Liver (tissue), 3 donors: ENCODE results near the gene EN2.

Experiments
- ATF3 ChIP-seq: IDR thresholded peaks from 2 replicates; pipeline ENCODE4 v1.6.1; 2016; ENCODE audit warnings: antibody characterized with exemption
- CTCF ChIP-seq: fragments of 150-350 bp; IDR thresholded peaks from 2 replicates; pipeline ENCODE4 v1.5.1; 2017; ENCODE audit warnings: improper control_type of control experiment, low read depth, low read length; ENCODE audit not compliant: missing input control
- HNF4A ChIP-seq, 2 donors: conservative IDR thresholded peaks; 2 replicates each; pipeline ENCODE4 v1.6.1; 2016; ENCODE audit warnings: antibody characterized with exemption in 2 of 2, mild to moderate bottlenecking in 2 of 2
- RAD21 ChIP-seq, 2 donors: IDR thresholded peaks; 2 replicates each; pipeline ENCODE4 v1.6.1; 2016; ENCODE audit warnings: antibody characterized with exemption in 2 of 2, mild to moderate bottlenecking in 2 of 2
- RXRA ChIP-seq, 2 donors: IDR thresholded peaks; 2 replicates each; pipeline ENCODE4 v1.6.1; 2017 to 2018; ENCODE audit warnings: antibody characterized with exemption in 2 of 2, mild to moderate bottlenecking in 1 of 2
- YY1 ChIP-seq: IDR thresholded peaks from 2 replicates; pipeline ENCODE4 v1.6.1; 2016; ENCODE audit warnings: antibody characterized with exemption, mild to moderate bottlenecking
- donor health status: healthy.
- donor health status: healthy.

GRCh38 chr7:155514296-155514695 lies 56.4 kb downstream of the EN2 start:
- TF ChIP-seq HNF4A (conservative IDR thresholded peaks at IDR 0.05) (no peak), CTCF (no peak), YY1 (no peak), RXRA (IDR thresholded peaks at IDR 0.05) (no peak), RAD21 (IDR thresholded peaks at IDR 0.05) (no peak), ATF3 (no peak)
